HG03139 (cell line): ENCODE data around the gene NMRAL1.

Experiments used
- ATAC-seq: cut with Tn5 transposase; IDR thresholded peaks from one replicate; pipeline ENCODE4 v1.9.1; 2021; ENCODE audit not compliant: unreplicated experiment

Gene NMRAL1

GRCh38 chr16:4474192-4474961, at the start of gene NMRAL1:
Gene NMRAL1 (minus strand): TSS chr16:4474625. CDS start chr16:4474132, 493 bp downstream.
- ATAC-seq: peak; percentile 40

GRCh38 chr16:4523686-4524085, 49.3 kb upstream of the NMRAL1 start:
- no peak for ATAC-seq

- no peak for ATAC-seq
Observed at GRCh38 chr16:4522051-4522581, 47.7 kb upstream of the NMRAL1 start.

GRCh38 chr16:4520913-4521312, 46.5 kb upstream of the NMRAL1 start:
- ATAC-seq: no peak

GRCh38 chr16:4519274-4520058, 45.0 kb upstream of the NMRAL1 start:
- no peak for ATAC-seq

GRCh38 chr16:4517812-4518680, 43.6 kb upstream of the NMRAL1 start:
- no peak for ATAC-seq

GRCh38 chr16:4515611-4516233, 41.3 kb upstream of the NMRAL1 start:
- peak; percentile 58 for ATAC-seq

GRCh38 chr16:4514606-4515005, 40.2 kb upstream of the NMRAL1 start:
- ATAC-seq: no peak

- ATAC-seq: no peak
Observed at GRCh38 chr16:4513881-4514280, 39.5 kb upstream of the NMRAL1 start.

GRCh38 chr16:4513086-4513860, 38.8 kb upstream of the NMRAL1 start:
- no peak for ATAC-seq

- ATAC-seq: no peak
Observed at GRCh38 chr16:4512473-4512872, 38.0 kb upstream of the NMRAL1 start.

GRCh38 chr16:4511441-4512082, 37.1 kb upstream of the NMRAL1 start:
- ATAC-seq: no peak

- no peak for ATAC-seq
Observed at GRCh38 chr16:4510747-4511426, 36.5 kb upstream of the NMRAL1 start.

- ATAC-seq: no peak
Observed at GRCh38 chr16:4510131-4510530, 35.7 kb upstream of the NMRAL1 start.

- ATAC-seq: no peak
Observed at GRCh38 chr16:4509420-4509819, 35.0 kb upstream of the NMRAL1 start.

- ATAC-seq: no peak
Observed at GRCh38 chr16:4508806-4509205, 34.4 kb upstream of the NMRAL1 start.

GRCh38 chr16:4507588-4508345, 33.3 kb upstream of the NMRAL1 start:
- ATAC-seq: no peak

GRCh38 chr16:4506450-4506849, 32.0 kb upstream of the NMRAL1 start:
- ATAC-seq: peak; percentile 49
